SU-DHL-6 (cell line): ENCODE data around the gene MMP13.

Source experiments
- H2AFZ ChIP-seq: fragments of 200-600 bp; sonication (generic); 2 replicates; pipeline ENCODE4 v1.6.1; 2014; ENCODE audit warnings: low read depth, mild to moderate bottlenecking, moderate library complexity, mixed read lengths, antibody characterized with exemption, low read length; ENCODE audit not compliant: severe bottlenecking
- H3F3A ChIP-seq: fragments of 200-600 bp; shearing (Covaris generic); 2 replicates; pipeline ENCODE4 v1.6.0; 2016; ENCODE audit warnings: antibody characterized with exemption, mild to moderate bottlenecking; ENCODE audit not compliant: insufficient read depth
- H3K27ac ChIP-seq: fragments of 200-600 bp; sonication (generic); 2 replicates; pipeline ENCODE4 v1.5.1; 2016; ENCODE audit warnings: low read depth, mild to moderate bottlenecking, low read length, moderate library complexity, mixed read lengths
- H3K27me3 ChIP-seq: fragments of 200-600 bp; sonication (generic), shearing (Covaris generic); 2 replicates; pipeline ENCODE4 v1.6.0; 2014; ENCODE audit warnings: mild to moderate bottlenecking, low read length
- H3K36me3 ChIP-seq: fragments of 200-600 bp; sonication (generic); 2 replicates; pipeline ENCODE4 v1.6.1; 2014; ENCODE audit warnings: mild to moderate bottlenecking, low read length, mixed read lengths
- H3K4me2 ChIP-seq: fragments of 300-600, 200-600 bp; shearing (Covaris generic), sonication (generic); 2 replicates; pipeline ENCODE4 v1.6.0; 2014; ENCODE audit warnings: low read length, low read depth, mild to moderate bottlenecking; ENCODE audit not compliant: poor library complexity, severe bottlenecking
- H3K4me3 ChIP-seq: fragments of 200-600 bp; sonication (generic); 2 replicates; pipeline ENCODE4 v1.5.1; 2014; ENCODE audit warnings: antibody characterized with exemption, low read length, mild to moderate bottlenecking, mixed read lengths; ENCODE audit not compliant: insufficient read depth, poor library complexity, severe bottlenecking
- H3K79me2 ChIP-seq: fragments of 200-600 bp; sonication (generic); 2 replicates; pipeline ENCODE4 v1.6.1; 2014; ENCODE audit warnings: mild to moderate bottlenecking, low read length, moderate library complexity; ENCODE audit not compliant: insufficient read depth
- H3K9ac ChIP-seq: fragments of 200-600 bp; sonication (generic); 2 replicates; pipeline ENCODE4 v1.7.0; 2014; ENCODE audit warnings: mild to moderate bottlenecking, low read length
- H3K9me2 ChIP-seq: fragments of 200-600 bp; sonication (generic); replicated peaks from 2 replicates; pipeline ENCODE4 v1.6.1; 2014; ENCODE audit warnings: low read length; ENCODE audit not compliant: insufficient read depth
- H3K9me3 ChIP-seq: fragments of 200-600 bp; sonication (generic); 2 replicates; pipeline ENCODE4 v1.6.1; 2014; ENCODE audit warnings: low read length, mixed read lengths; ENCODE audit not compliant: insufficient read depth
- H4K20me1 ChIP-seq: fragments of 200-600 bp; sonication (generic); 2 replicates; pipeline ENCODE4 v1.6.1; 2014; ENCODE audit warnings: low read depth, mild to moderate bottlenecking, antibody characterized with exemption, low read length, moderate library complexity, mixed read lengths
- CTCF ChIP-seq: fragments of 200-600 bp; sonication (generic); IDR thresholded peaks from one replicate; pipeline ENCODE4 v1.5.1; 2017; ENCODE audit warnings: antibody characterized with exemption, mild to moderate bottlenecking, low read length, moderate library complexity; ENCODE audit not compliant: insufficient read depth, poor library complexity, severe bottlenecking
- EZH2phosphoT487 ChIP-seq: fragments of 200-600 bp; sonication (generic), shearing (Covaris generic); conservative IDR thresholded peaks from 2 replicates; pipeline ENCODE4 v1.6.1; 2018; ENCODE audit warnings: mild to moderate bottlenecking, antibody characterized with exemption, low read length, moderate library complexity, mixed read lengths

MMP13 gene

DNA sequence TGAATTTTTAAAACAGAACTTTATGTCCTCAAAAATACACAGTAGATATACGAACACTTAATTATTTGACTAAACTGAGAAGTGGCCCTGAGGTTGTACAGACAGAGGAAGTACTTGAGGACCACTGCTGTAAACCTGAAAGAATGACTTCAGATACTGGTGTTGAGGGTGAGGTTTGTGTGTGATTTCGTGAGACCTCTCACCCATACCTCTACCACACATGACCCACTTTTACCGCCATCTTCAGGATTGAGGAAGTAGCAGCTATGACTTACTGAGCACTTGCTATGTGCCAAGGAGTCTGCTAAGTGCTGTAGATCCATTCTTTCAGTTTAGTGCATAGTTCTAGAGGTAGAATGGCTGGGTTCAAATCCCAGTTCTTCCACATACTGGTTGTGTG lies 21.9 kb downstream of the MMP13 start:
- H3F3A ChIP-seq, result no peaks in the 10 kb centered on the region
- no peaks in the 10 kb centered on the region for H3K79me2 ChIP-seq
- H3K27ac ChIP-seq, result no peak overlapping the region
- no peak overlapping the region for H2AFZ ChIP-seq
- H3K4me2 ChIP-seq, result no peak overlapping the region
- TF ChIP-seq CTCF, result no peak
- no peak for TF ChIP-seq EZH2phosphoT487
- no peaks in the 10 kb centered on the region for H3K9me2 ChIP-seq
- no peaks in the 10 kb centered on the region for H3K9me3 ChIP-seq
- H3K4me3 ChIP-seq, result no peak overlapping the region
- no peak overlapping the region for H3K9ac ChIP-seq
- H4K20me1 ChIP-seq, result no peaks in the 10 kb centered on the region
- no peaks in the 10 kb centered on the region for H3K27me3 ChIP-seq
- H3K36me3 ChIP-seq, result no peaks in the 10 kb centered on the region

DNA sequence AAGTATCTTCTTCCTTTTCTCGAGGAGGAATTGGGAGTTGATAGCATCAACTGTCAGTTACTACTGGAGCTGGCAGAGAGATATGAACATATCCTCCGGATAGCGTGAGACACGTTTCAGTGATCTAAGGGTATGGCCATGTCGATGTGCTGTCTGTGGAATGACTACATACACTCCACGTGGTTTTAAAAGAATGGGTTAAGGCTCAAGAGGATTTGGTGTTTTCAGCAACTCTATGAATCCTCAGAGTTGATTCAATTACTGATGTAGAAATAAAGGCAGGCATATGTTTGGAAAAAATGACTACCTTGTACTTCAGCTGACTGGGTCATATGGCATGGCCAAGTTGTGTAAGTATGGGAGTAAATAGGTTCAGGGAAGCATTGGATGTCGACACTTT lies 22.9 kb downstream of the MMP13 start:
- H3K27ac ChIP-seq, result no peak overlapping the region

DNA sequence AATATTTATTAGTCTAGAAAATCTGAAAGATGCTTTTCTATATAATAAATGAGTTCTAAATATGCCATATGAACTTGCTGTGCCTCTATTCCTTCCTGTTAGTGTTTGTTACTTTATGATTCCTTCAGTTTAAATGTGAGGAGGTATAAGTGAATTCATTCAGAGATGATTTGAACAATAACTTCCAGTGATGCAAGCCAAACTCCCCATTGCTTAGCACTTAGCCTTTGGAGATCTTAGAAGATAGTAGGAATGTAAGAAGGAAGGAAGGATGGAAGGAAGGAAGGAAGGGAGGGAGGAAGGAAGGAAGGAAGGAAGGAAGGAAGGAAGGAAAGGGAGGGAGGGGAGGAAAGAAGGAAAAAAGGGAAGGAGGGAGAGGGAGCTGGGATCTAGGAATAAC lies 25.1 kb downstream of the MMP13 start:
- H3K36me3 ChIP-seq, result no peaks in the 10 kb centered on the region
- H3K9me3 ChIP-seq, result no peaks in the 10 kb centered on the region
- no peak overlapping the region for H2AFZ ChIP-seq
- H4K20me1 ChIP-seq, result no peaks in the 10 kb centered on the region
- H3K4me3 ChIP-seq, result no peak overlapping the region
- H3K4me2 ChIP-seq, result no peak overlapping the region
- TF ChIP-seq CTCF (no peak), EZH2phosphoT487 (no peak)
- no peaks in the 10 kb centered on the region for H3K79me2 ChIP-seq
- H3K27ac ChIP-seq, result no peak overlapping the region
- H3K9me2 ChIP-seq, result no peaks in the 10 kb centered on the region
- H3K27me3 ChIP-seq, result no peaks in the 10 kb centered on the region
- H3F3A ChIP-seq, result no peaks in the 10 kb centered on the region
- no peak overlapping the region for H3K9ac ChIP-seq

More for the DNA sequence above, 22.9 kb downstream of the MMP13 start:
- no peak overlapping the region for H3K9ac ChIP-seq
- H3K79me2 ChIP-seq, result no peaks in the 10 kb centered on the region
- no peaks in the 10 kb centered on the region for H3K9me2 ChIP-seq
- no peaks in the 10 kb centered on the region for H3K36me3 ChIP-seq
- no peaks in the 10 kb centered on the region for H3F3A ChIP-seq
- no peak overlapping the region for H2AFZ ChIP-seq
- H3K9me3 ChIP-seq, result no peaks in the 10 kb centered on the region
- H3K4me2 ChIP-seq, result no peak overlapping the region
- TF ChIP-seq EZH2phosphoT487, result no peak
- no peak for TF ChIP-seq CTCF
- H4K20me1 ChIP-seq, result no peaks in the 10 kb centered on the region
- H3K27me3 ChIP-seq, result no peaks in the 10 kb centered on the region
- H3K4me3 ChIP-seq, result no peak overlapping the region
